ENCODE measurements around the gene VPS11. TPM values are rescaled to one million over a fixed set of nuclear protein-coding genes. Genes with fewer than 3 reads are reported as not detected.

Gene VPS11
- total and polyA plus RNA-seq, 10 of the 15 experiments (the other 5 are each of a cell fraction or from before 2014, with no cell fraction given) = 15.8 to 26.4 (median 24.5) TPM

GRCh38 chr11:119061256-119061655, 6.4 kb upstream of the VPS11 start:
- no peaks in the 10 kb centered on the region for H3K27me3 ChIP-seq (replicated peaks in 1 of 2; ENCODE audit: control insufficient read depth in 2 of 2, insufficient read depth in 2 of 2, low read length in 1 of 2)
- CTCF ChIA-PET = interaction anchor here (1.1 to 2.9 kb wide), 2 partner anchors 135 to 262 kb away, joined by 7 to 10 read pairs; no protein-coding TSS in a partner anchor
- RAD21 ChIA-PET (ENCODE audit: unreplicated experiment) = interaction anchor here (1.0 to 1.5 kb wide), 2 partner anchors 24 to 32 kb away, joined by 3 read pairs; no protein-coding TSS in a partner anchor
- H4K20me1 ChIP-seq (ENCODE audit: control insufficient read depth, insufficient read depth) = no peaks in the 10 kb centered on the region
- FAIRE-seq = no peak
- no peak for ATAC-seq
- H2AFZ ChIP-seq (ENCODE audit: control insufficient read depth, low read depth, low read length) = no peak overlapping the region
- intact Hi-C loops (cut with micrococcal nuclease; ENCODE audit: unreplicated experiment) = no loop called here
- no peaks in the 10 kb centered on the region; the same call in 1 of the 2 replicates for H3K4me1 ChIP-seq (ENCODE audit: control insufficient read depth, insufficient read depth, low read length)
- H3K4me3 ChIP-seq = no peak overlapping the region
- 78% methylated on average over 2 of the region's 3 CpGs for WGBS (ENCODE audit: insufficient coverage, insufficient replicate concordance, low lambda C conversion rate, missing lambda C conversion rate)
- H3K79me2 ChIP-seq (ENCODE audit: control insufficient read depth, insufficient read depth, low read length) = peaks cover 16% of the 10 kb centered on the region
- no peak overlapping the region for H3K27ac ChIP-seq (ENCODE audit: control insufficient read depth, insufficient read depth)
- H3K36me3 ChIP-seq (ENCODE audit: control insufficient read depth in 2 of 2, insufficient read depth in 2 of 2, low read length in 1 of 2) = no peaks in the 10 kb centered on the region
- BruUV-seq (replicated peaks) = no TSS peak
- no peak overlapping the region for H3K4me2 ChIP-seq (ENCODE audit: control insufficient read depth, insufficient read depth)
- H3K9ac ChIP-seq (ENCODE audit: control insufficient read depth, insufficient read depth, low read length) = no peak overlapping the region
- no peak for DNase-seq (ENCODE audit: low read depth, low spot score)
- POLR2A ChIA-PET = interaction anchor here (0.6 to 1.5 kb wide), 4 partner anchors 9 to 232 kb away, joined by 3 to 5 read pairs (median 3); a partner anchor contains a TSS
- H3K9me3 ChIP-seq (replicated peaks; ENCODE audit: control insufficient read depth, insufficient read depth, low read length) = no peaks in the 10 kb centered on the region
- in situ Hi-C loops (cut with MboI) = no loop called here
- SMC1A ChIA-PET (ENCODE audit: uncharacterized antibody, unreplicated experiment) = no interaction called here
- TF ChIP-seq ZNF217 (IDR thresholded peaks at IDR 0.05) (no peak), USF2 (IDR thresholded peaks at IDR 0.05; ENCODE audit: borderline replicate concordance, low read depth, low read length) (no peak), POU2F2 (IDR thresholded peaks at IDR 0.05; ENCODE audit: borderline replicate concordance, low read depth, low read length) (no peak), PAX5 (IDR thresholded peaks at IDR 0.05; ENCODE audit: borderline replicate concordance, low read depth, low read length) (no peak), FOS (IDR thresholded peaks at IDR 0.05; ENCODE audit: borderline replicate concordance, extremely low read depth, insufficient read length) (no peak), ZNF592 (IDR thresholded peaks at IDR 0.05) (no peak), IRF4 (IDR thresholded peaks at IDR 0.05; ENCODE audit: low read depth, low read length) (no peak), MYC (IDR thresholded peaks at IDR 0.05; ENCODE audit: insufficient read depth, insufficient read length, insufficient replicate concordance, low read length, severe bottlenecking) (no peak), JUNB (IDR thresholded peaks at IDR 0.05) (no peak), BCL11A (IDR thresholded peaks at IDR 0.05; ENCODE audit: low read depth, low read length) (no peak), CHD1 (IDR thresholded peaks at IDR 0.05; ENCODE audit: low read depth, low read length) (no peak), MYB (IDR thresholded peaks at IDR 0.05; ENCODE audit: borderline replicate concordance, low read depth, low read length) (no peak), PBX3 (IDR thresholded peaks at IDR 0.05; ENCODE audit: insufficient replicate concordance, low read depth, low read length) (no peak), TCF12 (IDR thresholded peaks at IDR 0.05; ENCODE audit: low read depth, low read length) (no peak), BCL3 (IDR thresholded peaks at IDR 0.05; ENCODE audit: borderline replicate concordance, insufficient read depth, low read depth, low read length, poor library complexity, severe bottlenecking) (no peak), ATF7 (IDR thresholded peaks at IDR 0.05; ENCODE audit: low read depth) (no peak), HDAC6 (IDR thresholded peaks at IDR 0.05; ENCODE audit: unreplicated experiment) (no peak), ESRRA (IDR thresholded peaks at IDR 0.05; ENCODE audit: low read length) (no peak), SREBF2 (IDR thresholded peaks at IDR 0.05; ENCODE audit: low read length) (no peak)

All from GM12878 (cell line).